ENCODE data around the gene NDRG2.

Gene NDRG2

DNA sequence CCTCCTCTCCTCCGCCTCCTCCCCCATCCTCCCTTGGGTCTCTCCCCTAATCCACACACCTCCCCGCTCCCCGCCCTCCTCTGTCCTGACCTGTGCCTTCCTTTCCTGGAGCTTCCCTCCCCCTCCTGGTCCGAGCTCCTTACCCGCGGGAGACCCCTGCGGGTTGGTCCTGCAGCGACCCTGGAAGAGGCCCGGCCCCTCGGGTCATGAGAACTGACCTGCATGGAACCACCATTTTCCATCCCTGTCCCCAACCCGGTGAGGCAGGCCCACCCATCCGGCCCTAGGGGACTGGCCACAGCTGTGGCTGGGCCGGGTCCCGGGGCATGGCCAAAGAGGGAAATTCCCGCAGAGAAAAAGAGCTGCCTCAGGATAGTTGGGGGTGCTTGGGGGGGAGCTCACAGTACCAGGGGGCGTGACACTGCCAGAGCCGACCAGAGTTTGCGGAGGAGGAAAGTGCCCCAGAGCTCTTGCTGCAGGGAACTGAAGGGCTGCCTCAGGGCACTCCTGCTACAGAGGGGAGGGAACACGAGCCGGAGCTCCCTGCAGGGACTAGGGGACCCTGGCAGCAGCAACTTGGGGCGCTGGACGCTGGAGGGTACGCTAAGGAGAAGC is 45.9 kb upstream of the NDRG2 start (continued):
- TF ChIP-seq, protein P1, sequence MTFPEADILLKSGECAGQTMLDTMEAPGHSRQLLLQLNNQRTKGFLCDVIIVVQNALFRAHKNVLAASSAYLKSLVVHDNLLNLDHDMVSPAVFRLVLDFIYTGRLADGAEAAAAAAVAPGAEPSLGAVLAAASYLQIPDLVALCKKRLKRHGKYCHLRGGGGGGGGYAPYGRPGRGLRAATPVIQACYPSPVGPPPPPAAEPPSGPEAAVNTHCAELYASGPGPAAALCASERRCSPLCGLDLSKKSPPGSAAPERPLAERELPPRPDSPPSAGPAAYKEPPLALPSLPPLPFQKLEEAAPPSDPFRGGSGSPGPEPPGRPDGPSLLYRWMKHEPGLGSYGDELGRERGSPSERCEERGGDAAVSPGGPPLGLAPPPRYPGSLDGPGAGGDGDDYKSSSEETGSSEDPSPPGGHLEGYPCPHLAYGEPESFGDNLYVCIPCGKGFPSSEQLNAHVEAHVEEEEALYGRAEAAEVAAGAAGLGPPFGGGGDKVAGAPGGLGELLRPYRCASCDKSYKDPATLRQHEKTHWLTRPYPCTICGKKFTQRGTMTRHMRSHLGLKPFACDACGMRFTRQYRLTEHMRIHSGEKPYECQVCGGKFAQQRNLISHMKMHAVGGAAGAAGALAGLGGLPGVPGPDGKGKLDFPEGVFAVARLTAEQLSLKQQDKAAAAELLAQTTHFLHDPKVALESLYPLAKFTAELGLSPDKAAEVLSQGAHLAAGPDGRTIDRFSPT (tag by site-specific recombination; IDR thresholded peaks at IDR 0.05) = 0 out of 2 replicates have a peak, but pooled peaks have one; percentile 39
- TF ChIP-seq ZNF174 (tag by site-specific recombination; IDR thresholded peaks at IDR 0.05) (no peak), GLIS1 (tag by site-specific recombination; IDR thresholded peaks at IDR 0.05) (peak; percentile 43), ZBTB7A (tag by site-specific recombination; IDR thresholded peaks at IDR 0.05; ENCODE audit: low read depth) (peak; percentile 73; the same call in 1 of the 2 replicates), ZIC2 (tag by site-specific recombination; IDR thresholded peaks at IDR 0.05) (peak; percentile 53), ZNF335 (tag by site-specific recombination; conservative IDR thresholded peaks at IDR 0.05) (peak; percentile 19), ZNF302 (tag by site-specific recombination; IDR thresholded peaks at IDR 0.05; ENCODE audit: low read depth) (no peak), WT1 (tag by site-specific recombination; IDR thresholded peaks at IDR 0.05) (peak; percentile 91), ZNF423 (tag by site-specific recombination; IDR thresholded peaks at IDR 0.05) (0 out of 2 replicates have a peak, but pooled peaks have one; percentile 68), KLF8 (tag by site-specific recombination; IDR thresholded peaks at IDR 0.05) (peak; percentile 64; the same call in 1 of the 2 replicates)
- TF ChIP-seq, protein P2, sequence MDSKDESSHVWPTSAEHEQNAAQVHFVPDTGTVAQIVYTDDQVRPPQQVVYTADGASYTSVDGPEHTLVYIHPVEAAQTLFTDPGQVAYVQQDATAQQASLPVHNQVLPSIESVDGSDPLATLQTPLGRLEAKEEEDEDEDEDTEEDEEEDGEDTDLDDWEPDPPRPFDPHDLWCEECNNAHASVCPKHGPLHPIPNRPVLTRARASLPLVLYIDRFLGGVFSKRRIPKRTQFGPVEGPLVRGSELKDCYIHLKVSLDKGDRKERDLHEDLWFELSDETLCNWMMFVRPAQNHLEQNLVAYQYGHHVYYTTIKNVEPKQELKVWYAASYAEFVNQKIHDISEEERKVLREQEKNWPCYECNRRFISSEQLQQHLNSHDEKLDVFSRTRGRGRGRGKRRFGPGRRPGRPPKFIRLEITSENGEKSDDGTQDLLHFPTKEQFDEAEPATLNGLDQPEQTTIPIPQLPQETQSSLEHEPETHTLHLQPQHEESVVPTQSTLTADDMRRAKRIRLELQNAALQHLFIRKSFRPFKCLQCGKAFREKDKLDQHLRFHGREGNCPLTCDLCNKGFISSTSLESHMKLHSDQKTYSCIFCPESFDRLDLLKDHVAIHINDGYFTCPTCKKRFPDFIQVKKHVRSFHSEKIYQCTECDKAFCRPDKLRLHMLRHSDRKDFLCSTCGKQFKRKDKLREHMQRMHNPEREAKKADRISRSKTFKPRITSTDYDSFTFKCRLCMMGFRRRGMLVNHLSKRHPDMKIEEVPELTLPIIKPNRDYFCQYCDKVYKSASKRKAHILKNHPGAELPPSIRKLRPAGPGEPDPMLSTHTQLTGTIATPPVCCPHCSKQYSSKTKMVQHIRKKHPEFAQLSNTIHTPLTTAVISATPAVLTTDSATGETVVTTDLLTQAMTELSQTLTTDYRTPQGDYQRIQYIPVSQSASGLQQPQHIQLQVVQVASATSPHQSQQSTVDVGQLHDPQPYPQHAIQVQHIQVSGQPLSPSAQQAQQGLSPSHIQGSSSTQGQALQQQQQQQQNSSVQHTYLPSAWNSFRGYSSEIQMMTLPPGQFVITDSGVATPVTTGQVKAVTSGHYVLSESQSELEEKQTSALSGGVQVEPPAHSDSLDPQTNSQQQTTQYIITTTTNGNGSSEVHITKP (tag by site-specific recombination; IDR thresholded peaks at IDR 0.05) = peak; percentile 42
- TF ChIP-seq, protein P3, sequence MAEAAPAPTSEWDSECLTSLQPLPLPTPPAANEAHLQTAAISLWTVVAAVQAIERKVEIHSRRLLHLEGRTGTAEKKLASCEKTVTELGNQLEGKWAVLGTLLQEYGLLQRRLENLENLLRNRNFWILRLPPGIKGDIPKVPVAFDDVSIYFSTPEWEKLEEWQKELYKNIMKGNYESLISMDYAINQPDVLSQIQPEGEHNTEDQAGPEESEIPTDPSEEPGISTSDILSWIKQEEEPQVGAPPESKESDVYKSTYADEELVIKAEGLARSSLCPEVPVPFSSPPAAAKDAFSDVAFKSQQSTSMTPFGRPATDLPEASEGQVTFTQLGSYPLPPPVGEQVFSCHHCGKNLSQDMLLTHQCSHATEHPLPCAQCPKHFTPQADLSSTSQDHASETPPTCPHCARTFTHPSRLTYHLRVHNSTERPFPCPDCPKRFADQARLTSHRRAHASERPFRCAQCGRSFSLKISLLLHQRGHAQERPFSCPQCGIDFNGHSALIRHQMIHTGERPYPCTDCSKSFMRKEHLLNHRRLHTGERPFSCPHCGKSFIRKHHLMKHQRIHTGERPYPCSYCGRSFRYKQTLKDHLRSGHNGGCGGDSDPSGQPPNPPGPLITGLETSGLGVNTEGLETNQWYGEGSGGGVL (tag by site-specific recombination; IDR thresholded peaks at IDR 0.05) = peak; percentile 97
- TF ChIP-seq, protein P4, sequence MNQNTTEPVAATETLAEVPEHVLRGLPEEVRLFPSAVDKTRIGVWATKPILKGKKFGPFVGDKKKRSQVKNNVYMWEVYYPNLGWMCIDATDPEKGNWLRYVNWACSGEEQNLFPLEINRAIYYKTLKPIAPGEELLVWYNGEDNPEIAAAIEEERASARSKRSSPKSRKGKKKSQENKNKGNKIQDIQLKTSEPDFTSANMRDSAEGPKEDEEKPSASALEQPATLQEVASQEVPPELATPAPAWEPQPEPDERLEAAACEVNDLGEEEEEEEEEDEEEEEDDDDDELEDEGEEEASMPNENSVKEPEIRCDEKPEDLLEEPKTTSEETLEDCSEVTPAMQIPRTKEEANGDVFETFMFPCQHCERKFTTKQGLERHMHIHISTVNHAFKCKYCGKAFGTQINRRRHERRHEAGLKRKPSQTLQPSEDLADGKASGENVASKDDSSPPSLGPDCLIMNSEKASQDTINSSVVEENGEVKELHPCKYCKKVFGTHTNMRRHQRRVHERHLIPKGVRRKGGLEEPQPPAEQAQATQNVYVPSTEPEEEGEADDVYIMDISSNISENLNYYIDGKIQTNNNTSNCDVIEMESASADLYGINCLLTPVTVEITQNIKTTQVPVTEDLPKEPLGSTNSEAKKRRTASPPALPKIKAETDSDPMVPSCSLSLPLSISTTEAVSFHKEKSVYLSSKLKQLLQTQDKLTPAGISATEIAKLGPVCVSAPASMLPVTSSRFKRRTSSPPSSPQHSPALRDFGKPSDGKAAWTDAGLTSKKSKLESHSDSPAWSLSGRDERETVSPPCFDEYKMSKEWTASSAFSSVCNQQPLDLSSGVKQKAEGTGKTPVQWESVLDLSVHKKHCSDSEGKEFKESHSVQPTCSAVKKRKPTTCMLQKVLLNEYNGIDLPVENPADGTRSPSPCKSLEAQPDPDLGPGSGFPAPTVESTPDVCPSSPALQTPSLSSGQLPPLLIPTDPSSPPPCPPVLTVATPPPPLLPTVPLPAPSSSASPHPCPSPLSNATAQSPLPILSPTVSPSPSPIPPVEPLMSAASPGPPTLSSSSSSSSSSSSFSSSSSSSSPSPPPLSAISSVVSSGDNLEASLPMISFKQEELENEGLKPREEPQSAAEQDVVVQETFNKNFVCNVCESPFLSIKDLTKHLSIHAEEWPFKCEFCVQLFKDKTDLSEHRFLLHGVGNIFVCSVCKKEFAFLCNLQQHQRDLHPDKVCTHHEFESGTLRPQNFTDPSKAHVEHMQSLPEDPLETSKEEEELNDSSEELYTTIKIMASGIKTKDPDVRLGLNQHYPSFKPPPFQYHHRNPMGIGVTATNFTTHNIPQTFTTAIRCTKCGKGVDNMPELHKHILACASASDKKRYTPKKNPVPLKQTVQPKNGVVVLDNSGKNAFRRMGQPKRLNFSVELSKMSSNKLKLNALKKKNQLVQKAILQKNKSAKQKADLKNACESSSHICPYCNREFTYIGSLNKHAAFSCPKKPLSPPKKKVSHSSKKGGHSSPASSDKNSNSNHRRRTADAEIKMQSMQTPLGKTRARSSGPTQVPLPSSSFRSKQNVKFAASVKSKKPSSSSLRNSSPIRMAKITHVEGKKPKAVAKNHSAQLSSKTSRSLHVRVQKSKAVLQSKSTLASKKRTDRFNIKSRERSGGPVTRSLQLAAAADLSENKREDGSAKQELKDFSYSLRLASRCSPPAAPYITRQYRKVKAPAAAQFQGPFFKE (tag by site-specific recombination; IDR thresholded peaks at IDR 0.05; ENCODE audit: borderline replicate concordance) = peak; percentile 43; the same call in 1 of the 2 replicates
- TF ChIP-seq, protein P5, sequence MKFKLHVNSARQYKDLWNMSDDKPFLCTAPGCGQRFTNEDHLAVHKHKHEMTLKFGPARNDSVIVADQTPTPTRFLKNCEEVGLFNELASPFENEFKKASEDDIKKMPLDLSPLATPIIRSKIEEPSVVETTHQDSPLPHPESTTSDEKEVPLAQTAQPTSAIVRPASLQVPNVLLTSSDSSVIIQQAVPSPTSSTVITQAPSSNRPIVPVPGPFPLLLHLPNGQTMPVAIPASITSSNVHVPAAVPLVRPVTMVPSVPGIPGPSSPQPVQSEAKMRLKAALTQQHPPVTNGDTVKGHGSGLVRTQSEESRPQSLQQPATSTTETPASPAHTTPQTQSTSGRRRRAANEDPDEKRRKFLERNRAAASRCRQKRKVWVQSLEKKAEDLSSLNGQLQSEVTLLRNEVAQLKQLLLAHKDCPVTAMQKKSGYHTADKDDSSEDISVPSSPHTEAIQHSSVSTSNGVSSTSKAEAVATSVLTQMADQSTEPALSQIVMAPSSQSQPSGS (tag by site-specific recombination; IDR thresholded peaks at IDR 0.05; ENCODE audit: low read depth) = 0 out of 2 replicates have a peak, but pooled peaks have one; percentile 2
- TF ChIP-seq, protein P6, sequence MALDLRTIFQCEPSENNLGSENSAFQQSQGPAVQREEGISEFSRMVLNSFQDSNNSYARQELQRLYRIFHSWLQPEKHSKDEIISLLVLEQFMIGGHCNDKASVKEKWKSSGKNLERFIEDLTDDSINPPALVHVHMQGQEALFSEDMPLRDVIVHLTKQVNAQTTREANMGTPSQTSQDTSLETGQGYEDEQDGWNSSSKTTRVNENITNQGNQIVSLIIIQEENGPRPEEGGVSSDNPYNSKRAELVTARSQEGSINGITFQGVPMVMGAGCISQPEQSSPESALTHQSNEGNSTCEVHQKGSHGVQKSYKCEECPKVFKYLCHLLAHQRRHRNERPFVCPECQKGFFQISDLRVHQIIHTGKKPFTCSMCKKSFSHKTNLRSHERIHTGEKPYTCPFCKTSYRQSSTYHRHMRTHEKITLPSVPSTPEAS (tag by site-specific recombination; IDR thresholded peaks at IDR 0.05) = peak; percentile 27; the same call in 1 of the 2 replicates
- TF ChIP-seq, protein P7, sequence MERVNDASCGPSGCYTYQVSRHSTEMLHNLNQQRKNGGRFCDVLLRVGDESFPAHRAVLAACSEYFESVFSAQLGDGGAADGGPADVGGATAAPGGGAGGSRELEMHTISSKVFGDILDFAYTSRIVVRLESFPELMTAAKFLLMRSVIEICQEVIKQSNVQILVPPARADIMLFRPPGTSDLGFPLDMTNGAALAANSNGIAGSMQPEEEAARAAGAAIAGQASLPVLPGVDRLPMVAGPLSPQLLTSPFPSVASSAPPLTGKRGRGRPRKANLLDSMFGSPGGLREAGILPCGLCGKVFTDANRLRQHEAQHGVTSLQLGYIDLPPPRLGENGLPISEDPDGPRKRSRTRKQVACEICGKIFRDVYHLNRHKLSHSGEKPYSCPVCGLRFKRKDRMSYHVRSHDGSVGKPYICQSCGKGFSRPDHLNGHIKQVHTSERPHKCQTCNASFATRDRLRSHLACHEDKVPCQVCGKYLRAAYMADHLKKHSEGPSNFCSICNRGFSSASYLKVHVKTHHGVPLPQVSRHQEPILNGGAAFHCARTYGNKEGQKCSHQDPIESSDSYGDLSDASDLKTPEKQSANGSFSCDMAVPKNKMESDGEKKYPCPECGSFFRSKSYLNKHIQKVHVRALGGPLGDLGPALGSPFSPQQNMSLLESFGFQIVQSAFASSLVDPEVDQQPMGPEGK (tag by site-specific recombination; IDR thresholded peaks at IDR 0.05) = peak; percentile 77
- TF ChIP-seq, protein P8, sequence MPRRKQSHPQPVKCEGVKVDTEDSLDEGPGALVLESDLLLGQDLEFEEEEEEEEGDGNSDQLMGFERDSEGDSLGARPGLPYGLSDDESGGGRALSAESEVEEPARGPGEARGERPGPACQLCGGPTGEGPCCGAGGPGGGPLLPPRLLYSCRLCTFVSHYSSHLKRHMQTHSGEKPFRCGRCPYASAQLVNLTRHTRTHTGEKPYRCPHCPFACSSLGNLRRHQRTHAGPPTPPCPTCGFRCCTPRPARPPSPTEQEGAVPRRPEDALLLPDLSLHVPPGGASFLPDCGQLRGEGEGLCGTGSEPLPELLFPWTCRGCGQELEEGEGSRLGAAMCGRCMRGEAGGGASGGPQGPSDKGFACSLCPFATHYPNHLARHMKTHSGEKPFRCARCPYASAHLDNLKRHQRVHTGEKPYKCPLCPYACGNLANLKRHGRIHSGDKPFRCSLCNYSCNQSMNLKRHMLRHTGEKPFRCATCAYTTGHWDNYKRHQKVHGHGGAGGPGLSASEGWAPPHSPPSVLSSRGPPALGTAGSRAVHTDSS (tag by site-specific recombination; IDR thresholded peaks at IDR 0.05) = no peak
